Astrocyte of the cerebellum (primary cell): ENCODE data around the gene DLG2.
"Not testable (repeated sequence)": the region's sequence is repeated elsewhere in the genome, so short reads cannot be mapped to it uniquely, and the experiment has no call there.

ENCODE experiments used
- DNase-seq: peaks from one replicate; pipeline ENCODE4 v3.0.0-alpha.2; 2011; ENCODE audit warnings: low read depth
- H3K4me3 ChIP-seq: 2 replicates; pipeline ENCODE4 v1.5.1; 2011; ENCODE audit warnings: mild to moderate bottlenecking, low read depth, low read length, moderate library complexity
- CTCF ChIP-seq: IDR thresholded peaks from 2 replicates; pipeline ENCODE4 v1.5.1; 2012; ENCODE audit warnings: low read length, low read depth, moderate library complexity, mild to moderate bottlenecking; ENCODE audit errors: missing control alignments
- in situ Hi-C: cut with HindIII; loops from 2 replicates; pipeline ENCODE4 v1.10.0; 2017; ENCODE audit warnings: low sequenced_read_pairs

Gene DLG2

GRCh38 chr11:85257837-85258236, 369.3 kb downstream of the DLG2 start:
- in situ Hi-C loops: no loop called here
- no peak for DNase-seq
- no peak overlapping the region for H3K4me3 ChIP-seq
- TF ChIP-seq CTCF: no peak

- no peak overlapping the region for H3K4me3 ChIP-seq
- in situ Hi-C loops: no loop called here
- no peak for TF ChIP-seq CTCF
- DNase-seq: no peak
Measured at GRCh38 chr11:85256433-85256832, 370.7 kb downstream of the DLG2 start.

GRCh38 chr11:85249482-85249881, 377.7 kb downstream of the DLG2 start:
- no peak for DNase-seq
- TF ChIP-seq CTCF: no peak
- in situ Hi-C loops: no loop called here
- H3K4me3 ChIP-seq: no peak overlapping the region

- TF ChIP-seq CTCF: no peak
- no peak overlapping the region for H3K4me3 ChIP-seq
- in situ Hi-C loops: no loop called here
- no peak for DNase-seq
Measured at GRCh38 chr11:85247797-85248196, 379.3 kb downstream of the DLG2 start.

GRCh38 chr11:85238906-85239305, 388.2 kb downstream of the DLG2 start:
- in situ Hi-C loops: no loop called here
- H3K4me3 ChIP-seq: no peak overlapping the region
- no peak for TF ChIP-seq CTCF
- DNase-seq: no peak

GRCh38 chr11:85238038-85238437, 389.1 kb downstream of the DLG2 start:
- in situ Hi-C loops, H3K4me3 ChIP-seq, DNase-seq: not testable (repeated sequence)

- no peak for DNase-seq
- TF ChIP-seq CTCF: no peak
- H3K4me3 ChIP-seq: no peak overlapping the region
- in situ Hi-C loops: no loop called here
Measured at GRCh38 chr11:85236211-85236610, 390.9 kb downstream of the DLG2 start.
